ENCODE measurements around the gene SHROOM4. TPM values are rescaled to one million over a fixed set of nuclear protein-coding genes. Genes with fewer than 3 reads are reported as not detected.

Gene SHROOM4
- total RNA-seq, 1 experiment from 2014 or later, result 0.05 TPM

- no peak overlapping the region for H3K4me2 ChIP-seq (ENCODE audit: low read length)
- CTCF ChIA-PET, result no interaction called here
- H3K9ac ChIP-seq (ENCODE audit: low read length), result no peak overlapping the region
- no TSS peak for BruUV-seq (replicated peaks)
- H3K27me3 ChIP-seq (ENCODE audit: insufficient read depth, low read length), result no peaks in the 10 kb centered on the region
- no peaks in the 10 kb centered on the region for H3K9me3 ChIP-seq (ENCODE audit: control insufficient read depth in 1 of 2, insufficient read depth in 1 of 2, low read depth in 1 of 2, low read length in 2 of 2)
- RAD21 ChIA-PET (ENCODE audit: low non-redundant PET in 1 of 2, low total read pairs in 2 of 2, uncharacterized antibody in 2 of 2, unreplicated experiment in 2 of 2), result no interaction called here
- no peak overlapping the region for H2AFZ ChIP-seq (ENCODE audit: low read depth, low read length, poor library complexity, severe bottlenecking)
- no peak for DNase-seq (ENCODE audit: low read depth, low spot score)
- TF ChIP-seq TCF7L2 (IDR thresholded peaks at IDR 0.05; ENCODE audit: borderline replicate concordance, extremely low read depth, insufficient read depth, insufficient read length) (no peak), YY1 (IDR thresholded peaks at IDR 0.05; ENCODE audit: extremely low read depth, insufficient replicate concordance, low read depth, low read length) (no peak), JUND (IDR thresholded peaks at IDR 0.05) (no peak), RAD21 (IDR thresholded peaks at IDR 0.05; ENCODE audit: low read depth) (no peak), SIN3A (IDR thresholded peaks at IDR 0.05; ENCODE audit: low read depth) (no peak), SP1 (IDR thresholded peaks at IDR 0.05; ENCODE audit: low read depth) (no peak), CEBPB (IDR thresholded peaks at IDR 0.05; ENCODE audit: low read depth) (no peak), POLR2AphosphoS5 (IDR thresholded peaks at IDR 0.05; ENCODE audit: low read depth, low read length) (no peak), REST (IDR thresholded peaks at IDR 0.05; ENCODE audit: low read depth) (no peak), ZNF274 (IDR thresholded peaks at IDR 0.05; ENCODE audit: low read depth, low read length) (no peak), ZFX (IDR thresholded peaks at IDR 0.05) (no peak), CBX3 (IDR thresholded peaks at IDR 0.05; ENCODE audit: low read depth) (no peak), POLR2A (IDR thresholded peaks at IDR 0.05; ENCODE audit: borderline replicate concordance, extremely low read depth, insufficient read depth, insufficient read length) (no peak), EZH2phosphoT487 (IDR thresholded peaks at IDR 0.05; ENCODE audit: borderline replicate concordance) (no peak), ZBTB33 (IDR thresholded peaks at IDR 0.05; ENCODE audit: extremely low read depth, insufficient replicate concordance, low read length) (no peak), EZH2 (IDR thresholded peaks at IDR 0.05) (no peak), CTCF (IDR thresholded peaks at IDR 0.05 in 2 of 3, conservative IDR thresholded peaks at IDR 0.05 in 1 of 3; ENCODE audit: borderline replicate concordance in 1 of 3, insufficient read depth in 1 of 3, low read depth in 2 of 3, low read length in 2 of 3) (no peak), SRF (IDR thresholded peaks at IDR 0.05; ENCODE audit: low read depth) (no peak), ELF1 (IDR thresholded peaks at IDR 0.05; ENCODE audit: borderline replicate concordance, low read depth) (no peak), EGR1 (IDR thresholded peaks at IDR 0.05; ENCODE audit: low read depth) (no peak)
- H4K20me1 ChIP-seq (ENCODE audit: insufficient read depth), result no peaks in the 10 kb centered on the region
- no peak overlapping the region for H3K4me3 ChIP-seq (replicated peaks in 1 of 2; ENCODE audit: low read depth in 1 of 2, low read length in 2 of 2)
- intact Hi-C loops (cut with micrococcal nuclease), result loop anchor here (10.0 kb wide), 1 partner anchor 61 kb away; no protein-coding TSS in a partner anchor
- H3K9me2 ChIP-seq (ENCODE audit: insufficient read depth), result no peaks in the 10 kb centered on the region
- H3K79me2 ChIP-seq (ENCODE audit: insufficient read depth, low read length), result no peaks in the 10 kb centered on the region
- POLR2A ChIA-PET, result no interaction called here
- no peak overlapping the region for H3K27ac ChIP-seq (ENCODE audit: low read depth, low read length)
- no peaks in the 10 kb centered on the region for H3K4me1 ChIP-seq (ENCODE audit: control insufficient read depth in 1 of 2, insufficient read depth in 2 of 2, low read length in 2 of 2)
- H3K36me3 ChIP-seq (ENCODE audit: control insufficient read depth in 1 of 2, insufficient read depth in 2 of 2, low read length in 2 of 2), result no peaks in the 10 kb centered on the region
- ATAC-seq, result no peak
Observed at GRCh38 chrX:50765986-50766385, 48.0 kb downstream of the SHROOM4 start.
